HG02970 (cell line): ENCODE results near the gene BPHL.
"Not testable (repeated sequence)": the region's sequence is repeated elsewhere in the genome, so short reads cannot be mapped to it uniquely, and the experiment has no call there.

Experiments used
- ATAC-seq: cut with Tn5 transposase; IDR thresholded peaks from one replicate; pipeline ENCODE4 v1.9.1; 2021; ENCODE audit warnings: mild to moderate bottlenecking, moderate library complexity, moderate number of reproducible peaks; ENCODE audit not compliant: unreplicated experiment, low FRiP score

BPHL gene

DNA sequence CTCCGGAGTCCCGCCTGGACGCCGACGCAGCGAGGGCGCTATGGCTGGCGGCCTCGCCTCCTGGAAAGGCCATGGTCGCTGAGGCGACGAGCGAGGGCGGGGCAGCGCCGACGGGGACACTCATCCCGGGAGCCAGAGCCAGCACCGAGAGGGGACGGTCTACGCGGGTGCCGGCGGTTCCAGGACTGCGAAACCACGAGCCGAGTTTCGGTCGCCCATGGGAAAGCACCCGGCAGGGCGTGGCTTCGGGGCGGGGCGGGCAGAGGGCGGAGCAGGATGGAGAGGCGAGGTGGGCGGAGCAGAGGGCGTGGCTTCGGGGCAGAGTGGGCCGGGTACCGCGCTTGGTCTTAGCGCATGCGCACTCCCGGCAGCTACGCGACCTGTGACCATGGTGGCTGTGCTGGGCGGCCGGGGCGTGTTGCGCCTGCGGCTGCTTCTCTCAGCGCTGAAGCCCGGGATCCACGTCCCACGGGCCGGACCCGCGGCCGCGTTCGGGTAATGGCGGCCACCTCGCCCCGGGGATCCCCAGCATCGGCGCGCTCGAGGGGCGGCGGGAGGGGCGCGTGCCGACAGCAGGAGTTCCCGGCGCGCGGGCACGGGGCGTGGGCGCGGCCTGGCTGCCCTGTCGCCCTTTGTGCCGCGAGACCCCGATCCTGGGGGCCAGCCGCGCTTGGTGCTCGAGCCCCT is at the start of gene BPHL:
Gene BPHL (plus strand): TSS at position 359 of the 687 bp plus-strand sequence. CDS start 30 bp downstream, at position 389.
- ATAC-seq: peak; percentile 97

DNA sequence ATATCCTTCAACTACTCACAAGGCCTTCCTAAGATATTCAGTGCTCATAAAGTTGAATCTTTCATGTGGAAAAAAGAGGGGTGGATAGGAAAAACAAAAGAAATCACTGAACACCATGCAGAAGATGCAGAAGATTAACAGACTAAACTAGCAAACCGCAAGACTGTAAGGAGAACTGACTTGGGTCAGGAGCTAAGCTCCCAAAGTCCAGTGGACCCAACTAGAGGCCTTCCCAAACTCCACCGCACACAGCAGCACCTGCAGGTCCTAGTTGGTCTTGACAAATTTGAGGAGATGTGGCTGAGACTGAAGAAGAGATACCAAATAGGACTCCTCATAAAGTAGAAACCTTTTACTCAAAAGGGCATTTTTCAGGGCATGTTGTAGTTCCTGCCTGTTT is 46.9 kb upstream of the BPHL start:
- no peak for ATAC-seq

DNA sequence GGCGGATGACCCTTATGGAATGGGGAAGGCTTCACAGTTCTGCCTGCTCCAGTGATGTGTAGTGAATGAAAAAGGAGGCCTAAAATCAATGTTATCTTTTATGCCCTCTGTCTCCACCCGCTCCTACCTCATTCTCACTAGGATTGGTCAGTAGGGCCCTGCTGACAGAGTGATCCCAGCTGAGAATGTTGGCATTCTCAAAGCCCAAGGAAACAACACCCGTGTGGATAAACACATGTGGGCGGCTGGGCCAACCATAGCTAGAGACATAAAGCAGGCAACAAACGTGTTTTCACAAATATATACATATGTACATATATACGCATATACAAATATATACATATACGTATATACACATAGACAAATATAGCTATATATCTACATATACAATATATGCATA is 45.7 kb upstream of the BPHL start:
- no peak for ATAC-seq

DNA sequence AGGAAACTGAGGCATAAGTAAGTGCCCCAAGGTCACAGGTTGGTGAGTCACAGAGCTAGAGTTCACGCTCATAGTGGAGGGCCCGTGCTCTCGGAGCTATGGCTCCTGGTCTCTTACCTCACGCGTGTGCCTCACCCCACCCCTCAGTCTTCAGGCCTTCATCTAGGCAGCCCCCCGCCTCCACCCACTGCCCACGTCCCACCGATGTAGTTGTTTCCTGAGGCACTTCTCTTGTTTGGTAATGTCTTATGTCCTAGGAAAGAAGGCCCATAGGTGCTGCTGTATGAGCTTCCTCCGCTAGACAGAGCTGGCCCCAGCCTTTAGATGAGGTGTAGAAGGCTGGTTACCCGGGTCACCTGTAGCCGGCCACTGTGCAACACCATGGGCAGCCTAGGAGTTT is 45.1 kb upstream of the BPHL start:
- no peak for ATAC-seq

DNA sequence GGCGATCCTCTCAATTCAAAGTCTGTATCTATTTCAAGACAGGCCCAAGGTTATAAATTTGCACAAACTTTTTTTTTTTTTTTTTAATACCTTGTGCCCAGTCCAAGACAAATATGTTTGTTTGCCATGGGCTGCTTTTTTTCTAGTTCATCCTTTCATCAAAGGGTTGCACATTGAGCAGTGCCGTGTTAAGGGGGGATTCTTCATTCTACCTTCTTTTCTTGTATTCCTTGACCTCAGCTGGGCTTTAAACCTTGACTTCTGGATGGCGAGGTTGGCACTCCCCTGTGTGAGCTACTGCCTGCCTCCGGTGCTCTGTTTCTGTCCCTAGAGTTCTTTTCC is 42.8 kb upstream of the BPHL start:
- no peak for ATAC-seq

DNA sequence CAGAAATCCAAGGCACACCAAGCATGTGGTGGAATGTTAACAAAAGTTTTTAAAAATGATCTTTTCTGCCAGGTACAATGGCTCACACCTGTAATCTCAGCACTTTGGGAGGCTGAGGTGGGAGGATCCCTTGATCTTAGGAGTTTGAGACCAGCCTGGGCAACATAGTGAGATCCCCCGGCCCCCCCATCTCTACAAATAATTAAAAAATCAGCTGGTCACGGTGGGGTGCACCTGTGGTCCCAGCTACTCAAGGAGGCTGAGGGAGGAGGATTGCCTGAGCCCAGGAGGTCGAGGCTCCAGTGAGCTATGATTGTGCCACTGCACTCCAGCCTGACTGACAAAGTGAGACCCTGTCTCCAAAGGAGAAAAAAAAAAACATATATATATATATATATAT is 42.2 kb upstream of the BPHL start:
- no peak for ATAC-seq

DNA sequence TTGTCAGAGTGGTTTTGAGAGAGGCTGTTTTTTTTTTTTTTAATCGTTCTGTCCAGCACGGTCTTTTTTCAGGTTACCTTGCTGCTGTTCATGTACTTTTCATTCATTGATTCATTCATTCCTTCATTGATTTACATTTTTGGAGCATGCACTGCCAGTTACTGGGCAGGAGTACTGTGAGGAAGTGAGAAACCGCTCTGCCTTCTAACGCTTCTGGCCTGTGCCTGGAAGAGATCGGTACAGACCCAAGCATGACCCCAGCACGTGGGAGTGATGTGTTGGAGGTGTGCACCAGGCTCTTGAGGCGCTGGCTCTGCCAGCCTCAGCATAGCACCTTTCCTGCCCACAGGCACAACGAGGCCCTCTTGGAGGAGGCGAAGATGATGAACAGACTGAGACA is 41.1 kb upstream of the BPHL start:
- ATAC-seq: no peak

DNA sequence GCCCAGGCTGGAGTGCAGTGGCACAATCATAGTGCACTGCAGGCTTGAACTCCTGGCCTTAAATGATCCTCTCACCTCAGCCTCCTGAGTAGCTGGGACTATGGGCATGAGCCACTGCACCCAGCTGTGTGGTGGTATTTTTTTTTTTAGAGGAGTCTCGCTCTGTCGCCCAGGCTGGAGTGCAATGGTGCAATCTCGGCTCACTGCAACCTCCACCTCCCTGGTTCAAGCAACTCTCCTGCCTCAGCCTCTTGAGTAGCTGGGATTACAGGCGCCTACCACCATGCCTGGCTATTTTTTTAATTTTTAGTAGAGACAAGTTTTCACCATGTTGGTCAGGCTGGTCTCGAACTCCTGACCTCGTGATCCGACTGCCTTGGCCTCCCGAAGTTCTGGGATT is 39.6 kb upstream of the BPHL start:
- ATAC-seq: not testable (repeated sequence)

DNA sequence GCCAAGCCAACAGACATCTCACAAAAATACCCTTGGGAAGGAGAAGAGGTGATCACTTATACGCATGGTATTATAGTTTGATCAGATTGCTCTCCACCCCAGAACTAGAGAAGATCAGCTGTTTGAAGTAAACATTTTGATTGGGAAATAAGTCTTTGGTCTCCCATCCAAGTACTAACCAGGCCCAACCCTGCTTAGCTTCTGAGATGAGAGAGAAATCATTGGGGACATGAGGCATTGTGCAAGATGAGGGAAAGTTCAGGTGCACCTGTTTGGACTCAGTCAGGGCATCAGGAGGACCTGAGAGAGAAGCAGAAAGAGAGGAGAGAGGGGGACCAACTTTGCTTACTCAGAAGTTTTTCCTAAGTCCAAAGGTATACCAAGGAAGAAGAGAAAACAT is 38.8 kb upstream of the BPHL start:
- ATAC-seq: no peak

DNA sequence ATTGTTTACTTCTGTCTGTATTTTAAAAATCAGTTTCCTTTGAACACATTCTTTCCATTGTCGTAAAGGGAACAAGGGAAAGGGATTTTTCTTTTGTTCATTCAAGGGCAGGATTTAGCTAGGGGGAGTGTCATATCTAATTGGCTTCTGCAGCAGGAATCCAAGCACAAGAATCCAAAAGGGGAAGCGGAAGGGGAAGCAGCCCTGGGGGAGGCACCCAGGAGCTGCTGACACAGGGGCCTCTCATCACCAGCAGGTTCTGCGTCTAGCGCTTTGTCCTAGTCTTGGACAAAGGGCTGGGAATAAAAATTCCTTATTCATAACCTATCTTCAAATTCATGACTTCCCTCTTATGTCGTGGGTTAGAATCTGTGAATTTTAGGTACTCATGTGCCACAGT is 36.6 kb upstream of the BPHL start:
- ATAC-seq: no peak

DNA sequence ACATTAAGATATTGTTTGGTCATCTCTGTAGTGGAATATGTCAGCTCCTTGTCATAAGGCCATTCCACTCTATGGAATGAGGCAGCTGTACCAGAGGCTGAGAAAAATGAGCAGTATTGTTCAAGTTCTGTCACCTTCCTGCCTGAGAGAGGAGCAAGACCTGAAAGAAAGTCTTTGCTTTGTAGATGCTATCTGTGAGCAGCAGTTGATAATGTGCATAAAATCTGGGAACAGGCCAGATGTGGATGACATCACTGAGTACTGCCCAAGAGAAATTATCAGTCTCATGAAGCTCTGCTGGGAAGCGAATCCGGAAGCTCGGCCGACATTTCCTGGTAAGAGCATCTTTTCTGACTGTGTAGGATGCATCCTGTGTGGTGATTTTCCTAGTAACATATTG is 33.4 kb upstream of the BPHL start:
- no peak for ATAC-seq

DNA sequence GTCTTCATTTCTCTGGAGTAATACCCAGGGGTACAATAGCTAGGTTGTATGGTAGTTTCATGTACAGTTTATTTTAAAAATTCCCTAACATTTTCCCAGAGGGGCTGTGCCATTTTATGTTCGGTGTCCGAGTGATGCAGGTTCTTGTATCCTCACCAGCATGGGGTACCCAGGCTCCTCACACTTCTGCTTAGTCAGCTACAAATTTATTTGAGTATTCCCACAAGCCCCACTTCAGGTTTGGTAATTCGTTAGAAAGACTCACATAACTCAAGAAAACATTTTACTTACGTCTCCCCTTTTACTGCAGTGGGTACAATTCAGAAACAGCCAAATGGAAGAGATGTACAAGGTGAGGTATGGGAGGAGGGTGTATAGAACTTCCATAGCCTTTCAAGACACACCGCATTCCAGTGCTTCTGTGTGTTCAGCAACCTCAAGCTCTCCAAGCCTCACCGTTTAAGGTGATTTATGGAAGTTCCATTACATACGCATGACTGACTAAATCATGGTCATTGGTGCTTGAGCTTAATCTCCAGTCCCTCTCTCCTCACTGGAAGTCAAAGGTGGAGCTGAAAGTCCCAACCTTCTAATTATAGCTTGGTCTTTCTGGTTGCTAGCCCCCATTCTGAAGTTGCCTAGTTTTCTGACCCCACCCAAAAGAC is 32.1 kb upstream of the BPHL start:
- ATAC-seq: no peak

DNA sequence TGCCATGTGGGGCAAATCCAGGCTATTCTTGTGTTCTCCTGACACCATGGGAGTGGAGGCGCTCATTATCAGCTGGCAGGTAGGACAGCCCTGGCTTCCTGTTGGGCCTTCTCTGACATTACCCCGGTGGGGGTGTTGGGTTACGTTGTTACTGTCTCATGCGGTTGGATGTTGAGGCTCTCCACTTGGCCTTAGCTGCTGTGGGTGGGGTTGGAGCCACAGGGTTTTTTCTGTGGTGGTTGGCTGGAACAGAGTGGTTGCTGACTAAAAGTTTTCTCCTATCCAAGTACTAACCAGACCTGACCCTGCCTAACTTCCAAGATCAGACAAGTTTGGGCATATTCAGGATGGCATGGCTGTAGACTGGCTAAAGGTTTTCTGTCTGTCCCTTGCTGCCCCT is 30.1 kb upstream of the BPHL start:
- no peak for ATAC-seq

DNA sequence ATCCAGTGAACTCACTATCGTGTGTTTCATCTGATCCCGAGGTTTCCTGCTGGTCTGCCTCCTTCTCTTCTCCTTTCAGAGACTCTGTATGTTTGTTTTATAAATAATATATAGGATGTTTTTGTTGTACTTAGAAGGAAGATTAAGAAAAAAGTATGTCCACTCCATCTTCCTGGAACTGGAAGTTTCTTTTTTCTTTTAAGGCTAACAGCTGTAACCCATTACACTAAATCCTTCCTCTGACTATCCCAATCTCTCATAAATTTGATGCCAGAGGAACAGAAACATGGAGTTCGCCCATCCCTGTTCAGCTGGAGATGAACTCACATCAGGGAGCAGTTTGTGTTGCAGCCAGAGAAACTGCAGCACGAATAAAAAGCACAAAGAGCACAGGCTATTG is 29.5 kb upstream of the BPHL start:
- no peak for ATAC-seq

DNA sequence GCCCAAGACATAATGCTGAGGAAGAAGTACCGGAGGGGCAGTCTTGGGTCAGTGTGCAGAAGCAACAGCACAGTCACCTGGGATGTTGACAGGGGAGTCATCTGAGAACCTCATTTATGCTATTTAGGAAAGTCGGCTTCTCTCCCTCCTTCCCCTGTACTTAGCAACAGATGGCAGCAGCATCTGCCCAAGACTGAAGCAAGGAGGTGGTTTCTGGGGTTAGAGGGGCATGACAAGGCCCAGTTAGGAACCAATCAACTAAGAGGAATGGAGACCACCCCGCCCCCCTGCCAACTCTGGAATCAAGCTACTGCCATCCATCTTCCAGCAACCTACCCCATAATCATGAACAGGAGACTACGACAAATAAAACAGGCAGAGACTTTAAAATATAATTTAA is 28.5 kb upstream of the BPHL start:
- ATAC-seq: no peak

DNA sequence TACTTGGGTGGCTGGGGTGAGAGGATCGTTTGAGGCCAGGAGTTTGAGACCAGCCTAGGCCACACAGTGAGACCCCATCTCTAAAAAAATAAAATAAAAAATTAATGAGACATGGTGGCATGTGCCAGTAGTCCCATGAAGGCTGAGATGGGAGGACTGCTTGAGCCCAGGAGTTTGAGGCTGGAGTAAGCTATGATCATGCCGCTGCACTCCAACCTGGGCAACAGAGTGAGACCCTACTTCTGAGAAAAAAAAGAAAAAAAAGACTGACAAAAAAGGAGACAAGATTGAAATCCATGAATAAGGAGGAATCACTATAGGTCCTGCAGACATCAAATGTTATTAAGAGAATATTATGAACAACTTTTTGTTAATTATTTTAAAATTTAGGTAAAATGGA is 23.7 kb upstream of the BPHL start:
- ATAC-seq: no peak

DNA sequence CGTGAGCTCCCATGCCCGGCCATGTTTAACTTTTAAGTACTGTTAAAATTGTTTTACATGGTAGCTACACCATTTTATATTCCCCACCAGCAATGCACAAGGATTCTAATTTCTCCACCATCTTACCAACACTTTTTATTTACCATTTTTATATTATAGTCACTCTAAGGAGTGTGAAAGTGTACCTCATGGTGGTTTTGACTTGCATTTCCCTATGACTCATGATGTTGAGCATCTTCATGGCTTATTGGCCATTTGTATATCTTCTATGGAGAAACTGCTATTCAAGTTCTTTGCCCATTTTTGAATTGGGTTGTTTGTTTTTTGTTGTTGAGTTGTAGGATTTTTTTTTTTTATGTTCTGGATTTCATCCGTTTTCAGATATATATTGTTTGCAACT is 15.6 kb upstream of the BPHL start:
- ATAC-seq: no peak

DNA sequence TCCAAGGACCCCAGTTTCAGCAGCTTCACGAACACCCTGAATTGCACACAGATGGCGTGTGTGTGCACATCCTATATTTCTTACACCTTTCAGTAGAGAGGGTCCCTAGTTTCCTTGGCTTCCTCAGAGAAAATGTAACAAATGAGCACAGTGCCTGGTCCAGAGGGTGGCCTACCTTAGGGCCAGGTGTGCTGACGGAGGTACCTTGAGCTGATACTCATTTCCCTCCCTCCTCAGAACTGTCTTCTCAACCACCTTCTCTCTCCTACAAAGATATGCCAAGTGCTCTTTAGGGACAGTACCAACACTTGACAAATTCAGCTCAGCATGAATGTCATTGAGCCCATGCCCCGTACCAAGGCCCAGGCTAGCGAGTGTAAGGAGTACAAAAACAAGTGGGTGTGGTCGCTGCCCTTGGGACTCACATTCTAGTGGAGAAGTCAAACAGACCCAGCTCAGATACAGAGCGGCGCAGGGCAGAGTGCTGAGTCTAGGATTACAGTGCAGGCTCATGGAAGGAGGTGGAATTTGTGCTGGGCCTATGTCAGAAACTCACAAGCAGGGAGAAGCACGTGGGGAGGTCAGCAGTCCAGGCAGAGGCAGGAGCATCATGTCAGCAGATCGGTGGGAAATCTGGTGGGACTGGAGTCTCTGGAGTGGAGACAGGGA is 9.6 kb upstream of the BPHL start:
- no peak for ATAC-seq

DNA sequence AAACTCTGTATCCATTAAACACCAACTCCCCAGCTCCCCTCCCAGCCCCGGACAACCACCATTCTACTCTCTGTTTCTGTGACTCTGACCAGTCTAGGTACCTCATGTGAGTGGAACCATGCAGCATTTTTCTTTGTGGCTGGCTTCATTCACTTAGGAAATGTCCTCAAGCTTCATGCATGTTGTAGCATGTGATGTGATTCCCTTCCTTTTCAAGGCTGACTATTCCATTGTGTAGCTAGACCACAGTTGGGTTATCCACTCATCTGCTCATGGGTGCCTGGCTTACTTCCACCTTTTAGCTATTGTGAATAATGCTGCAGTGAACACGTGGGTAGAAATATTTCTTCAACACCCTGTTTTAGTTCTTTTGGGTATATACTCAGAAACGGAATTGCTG is 8.8 kb upstream of the BPHL start:
- no peak for ATAC-seq

DNA sequence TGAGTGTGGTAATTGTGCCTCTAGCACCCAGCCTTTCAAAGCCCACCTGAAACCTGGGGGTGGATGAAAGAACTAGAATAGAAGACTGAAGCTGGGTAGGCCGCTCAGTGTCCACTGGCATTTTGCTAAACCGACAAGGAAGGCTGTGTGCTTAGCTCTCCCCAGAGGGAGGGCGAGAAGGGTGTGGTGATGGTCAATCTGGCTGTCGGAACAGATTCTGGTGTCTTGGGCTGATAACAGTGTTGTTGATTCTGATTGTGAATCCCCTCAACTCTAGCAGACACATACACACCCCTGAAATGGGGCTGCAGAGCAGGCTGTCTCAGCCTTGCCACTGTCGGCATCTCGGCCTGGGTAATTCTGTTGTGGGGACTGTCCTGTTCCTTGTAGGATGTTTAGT is 4.1 kb upstream of the BPHL start:
- ATAC-seq: no peak

DNA sequence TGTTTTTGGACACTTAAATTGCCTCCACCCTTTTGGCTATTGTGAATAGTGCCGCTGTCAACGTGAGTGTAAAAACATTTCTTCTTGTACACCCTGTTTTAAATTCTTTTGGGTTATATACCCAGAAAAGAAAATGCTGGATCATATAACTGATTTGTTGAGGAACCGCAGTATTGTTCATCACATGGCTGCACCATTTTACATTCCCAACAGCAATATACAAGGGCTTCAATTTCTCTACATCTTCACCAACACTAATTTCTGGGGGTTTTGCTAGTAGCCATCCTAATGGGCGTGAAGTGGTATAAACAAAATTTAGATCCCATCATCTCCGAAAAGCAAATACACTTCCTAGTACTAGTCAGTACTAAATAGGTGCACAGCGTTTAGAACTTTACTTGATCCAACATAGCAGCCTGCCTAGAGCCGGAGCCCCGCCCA is 579 bp upstream of the BPHL start:
- ATAC-seq: no peak
